HEK293T (cell line): Measurements from ENCODE around the gene MAN2A1.

Source experiments
- CTCF ChIA-PET: fragments of 350-600 bp; formaldehyde crosslinking; extraction: SDS; loops from one replicate; lab custom pipeline; 2021; ENCODE audit warnings: antibody characterized with exemption, inconsistent platforms; lab: Yijun Ruan, JAX
- POLR2A ChIA-PET: fragments of 350-600 bp; formaldehyde crosslinking; extraction: SDS; loops from one replicate; lab custom pipeline; 2020; ENCODE audit warnings: antibody characterized with exemption, inconsistent platforms; lab: Yijun Ruan, JAX
- DNase-seq: peaks from one replicate; pipeline ENCODE4 v3.0.0; 2012; ENCODE audit warnings: mixed read lengths; ENCODE audit errors: extremely low spot score
- ARNT ChIP-seq: fragments of 450-650 bp; IDR thresholded peaks from 2 replicates; pipeline ENCODE4 v1.6.1; 2017; ENCODE audit warnings: mild to moderate bottlenecking
- BHLHE40 ChIP-seq: fragments of 450-650 bp; IDR thresholded peaks from 2 replicates; pipeline ENCODE4 v1.6.1; 2016; ENCODE audit warnings: mild to moderate bottlenecking, moderate library complexity, borderline replicate concordance
- CTBP1 ChIP-seq: fragments of 450-650 bp; IDR thresholded peaks from 2 replicates; pipeline ENCODE4 v1.6.1; 2016; ENCODE audit warnings: borderline replicate concordance
- ELF4 ChIP-seq: fragments of 450-650 bp; IDR thresholded peaks from 2 replicates; pipeline ENCODE4 v1.6.1; 2017; ENCODE audit warnings: antibody characterized with exemption
- FOXA1 ChIP-seq: fragments of 450-650 bp; IDR thresholded peaks from 2 replicates; pipeline ENCODE4 v1.6.1; 2016; ENCODE audit warnings: mild to moderate bottlenecking
- FOXK2 ChIP-seq: fragments of 450-650 bp; IDR thresholded peaks from 2 replicates; pipeline ENCODE4 v1.6.1; 2016; ENCODE audit warnings: mild to moderate bottlenecking
- FOXM1 ChIP-seq: fragments of 450-650 bp; IDR thresholded peaks from 2 replicates; pipeline ENCODE4 v1.6.1; 2017; ENCODE audit warnings: mild to moderate bottlenecking, borderline replicate concordance
- HDGF ChIP-seq: fragments of 450-650 bp; IDR thresholded peaks from 2 replicates; pipeline ENCODE4 v1.6.1; 2017; ENCODE audit warnings: antibody characterized with exemption, borderline replicate concordance
- L3MBTL2 ChIP-seq: fragments of 450-650 bp; conservative IDR thresholded peaks from 2 replicates; pipeline ENCODE4 v1.6.1; 2016; ENCODE audit warnings: mild to moderate bottlenecking
- LEF1 ChIP-seq: fragments of 450-650 bp; IDR thresholded peaks from 2 replicates; pipeline ENCODE4 v1.6.1; 2017; ENCODE audit warnings: mild to moderate bottlenecking, borderline replicate concordance
- NFRKB ChIP-seq: fragments of 450-650 bp; IDR thresholded peaks from 2 replicates; pipeline ENCODE4 v1.6.1; 2016; ENCODE audit warnings: mild to moderate bottlenecking, moderate library complexity
- SP1 ChIP-seq: fragments of 450-650 bp; IDR thresholded peaks from 2 replicates; pipeline ENCODE4 v1.6.1; 2017
- SUZ12 ChIP-seq: fragments of 450-650 bp; IDR thresholded peaks from 2 replicates; pipeline ENCODE4 v1.6.1; 2016; ENCODE audit warnings: mild to moderate bottlenecking
- TARDBP ChIP-seq: fragments of 450-650 bp; IDR thresholded peaks from 2 replicates; pipeline ENCODE4 v1.6.1; 2016
- ZNF384 ChIP-seq: fragments of 450-650 bp; IDR thresholded peaks from 2 replicates; pipeline ENCODE4 v1.6.1; 2016
- TF ChIP-seq, protein P1 (sequence below): fragments of 450-650 bp; IDR thresholded peaks from 2 replicates; pipeline ENCODE4 v1.6.1; 2016

The MAN2A1 gene

GRCh38 chr5:109652096-109652495 lies 37.6 kb upstream of the MAN2A1 start:
- ChIA-PET CTCF (interaction anchor here (0.7 kb wide), 1 partner anchor 1010 kb away, joined by 4 read pairs; no protein-coding TSS in a partner anchor), POLR2A (no interaction called here)
- no peak for TF ChIP-seq HDGF
- TF ChIP-seq SUZ12: no peak
- TF ChIP-seq, protein P1, sequence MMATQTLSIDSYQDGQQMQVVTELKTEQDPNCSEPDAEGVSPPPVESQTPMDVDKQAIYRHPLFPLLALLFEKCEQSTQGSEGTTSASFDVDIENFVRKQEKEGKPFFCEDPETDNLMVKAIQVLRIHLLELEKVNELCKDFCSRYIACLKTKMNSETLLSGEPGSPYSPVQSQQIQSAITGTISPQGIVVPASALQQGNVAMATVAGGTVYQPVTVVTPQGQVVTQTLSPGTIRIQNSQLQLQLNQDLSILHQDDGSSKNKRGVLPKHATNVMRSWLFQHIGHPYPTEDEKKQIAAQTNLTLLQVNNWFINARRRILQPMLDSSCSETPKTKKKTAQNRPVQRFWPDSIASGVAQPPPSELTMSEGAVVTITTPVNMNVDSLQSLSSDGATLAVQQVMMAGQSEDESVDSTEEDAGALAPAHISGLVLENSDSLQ: no peak
- no peak for TF ChIP-seq LEF1
- TF ChIP-seq ARNT: no peak
- no peak for DNase-seq

DNA sequence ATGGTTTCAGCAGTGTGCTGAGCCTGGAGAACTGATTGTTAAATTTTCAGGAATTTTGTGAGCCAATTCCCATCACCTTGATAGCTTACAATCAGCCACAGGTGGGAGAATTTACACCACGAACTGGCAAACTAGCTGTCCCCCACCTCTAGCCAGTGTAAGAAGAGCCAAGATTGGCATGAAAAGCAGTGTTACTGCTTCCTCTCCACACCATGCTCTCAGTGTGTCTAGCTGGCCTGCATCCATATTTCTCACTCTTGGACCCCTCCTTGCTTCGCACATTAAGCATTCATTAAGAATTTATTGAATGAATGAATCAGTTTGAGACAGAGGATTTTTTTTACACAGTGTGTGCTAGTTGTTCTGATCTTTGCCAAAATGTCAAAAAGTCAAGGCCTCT lies 36.7 kb upstream of the MAN2A1 start:
- POLR2A ChIA-PET: no interaction called here

DNA sequence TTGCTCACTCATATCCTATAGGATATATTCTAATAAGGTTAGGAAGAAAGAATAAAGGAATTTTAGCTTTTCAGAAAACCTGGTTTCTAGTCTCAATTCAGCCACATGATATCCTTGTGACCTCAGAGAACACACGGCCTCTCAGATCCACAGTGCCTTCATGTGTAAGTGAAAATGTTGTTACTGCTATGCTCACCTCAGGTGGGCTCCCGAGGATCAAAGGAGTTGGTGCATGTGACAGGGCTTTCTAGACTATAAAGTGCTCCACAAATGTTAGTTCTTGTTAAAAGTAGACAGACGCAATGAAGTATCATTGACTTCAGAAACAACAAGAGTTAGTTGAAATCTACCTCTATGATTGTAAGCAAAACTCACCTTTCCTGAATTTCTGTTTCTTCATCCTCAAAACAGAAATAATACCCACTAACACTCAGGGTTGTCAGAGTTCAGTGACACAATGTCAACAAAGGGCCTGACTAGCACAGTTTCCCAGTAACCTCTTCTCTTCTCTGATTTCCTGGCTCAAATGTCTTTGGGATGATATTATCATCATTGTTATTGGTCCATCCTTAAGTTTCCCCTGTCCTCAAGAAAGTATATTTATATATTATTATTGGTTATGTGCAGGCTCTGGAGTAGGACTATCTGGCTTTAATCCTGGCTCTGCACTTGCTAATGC lies 36.0 kb upstream of the MAN2A1 start:
- no peak for DNase-seq
- TF ChIP-seq LEF1: no peak
- TF ChIP-seq CTBP1: no peak
- no peak for TF ChIP-seq HDGF
- TF ChIP-seq, protein P1: no peak
- TF ChIP-seq ELF4: no peak
- TF ChIP-seq NFRKB: no peak
- TF ChIP-seq L3MBTL2: no peak
- no peak for TF ChIP-seq ARNT
- TF ChIP-seq ZNF384: no peak
- no peak for TF ChIP-seq FOXK2
- no peak for TF ChIP-seq SUZ12
- no peak for TF ChIP-seq FOXA1
- TF ChIP-seq FOXM1: no peak
- TF ChIP-seq TARDBP: no peak
- TF ChIP-seq BHLHE40: no peak
- no peak for TF ChIP-seq SP1
- CTCF ChIA-PET: no interaction called here
- POLR2A ChIA-PET: no interaction called here

More for the DNA sequence above, 36.7 kb upstream of the MAN2A1 start:
- CTCF ChIA-PET: no interaction called here
- no peak for TF ChIP-seq LEF1
- TF ChIP-seq TARDBP: no peak
- TF ChIP-seq FOXK2: no peak
- no peak for TF ChIP-seq CTBP1
- no peak for TF ChIP-seq L3MBTL2
- TF ChIP-seq NFRKB: no peak
- TF ChIP-seq SUZ12: no peak
- DNase-seq: no peak

DNA sequence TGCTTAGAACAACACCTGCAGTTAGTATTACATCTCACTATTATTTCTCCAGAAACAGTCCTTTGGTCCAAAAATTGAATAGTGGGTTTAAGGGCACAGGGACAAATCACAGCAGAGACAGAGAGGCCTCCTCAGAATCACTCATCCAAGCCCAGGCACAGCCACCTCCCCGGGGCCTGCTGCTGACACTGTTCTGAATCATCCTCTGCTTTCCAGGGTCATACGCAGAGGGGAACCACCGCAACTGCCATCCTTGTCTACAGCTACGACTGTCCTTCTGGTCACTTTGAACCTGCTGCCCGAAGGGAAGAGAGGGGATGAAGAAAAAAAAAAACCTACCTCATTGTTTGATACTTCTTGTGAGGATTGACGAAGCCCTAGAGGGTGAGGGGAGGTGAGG lies 35.3 kb upstream of the MAN2A1 start:
- no peak for DNase-seq
- ChIA-PET POLR2A (no interaction called here), CTCF (no interaction called here)
- TF ChIP-seq ZNF384 (no peak), TARDBP (no peak), SUZ12 (no peak), SP1 (no peak), BHLHE40 (no peak), L3MBTL2 (no peak), HDGF (no peak), CTBP1 (no peak)
- TF ChIP-seq, protein P1: no peak

- TF ChIP-seq ARNT (no peak), LEF1 (no peak)
- ChIA-PET CTCF (no interaction called here), POLR2A (no interaction called here)
- DNase-seq: no peak
Measured at GRCh38 chr5:109655841-109656240, 33.9 kb upstream of the MAN2A1 start.

- CTCF ChIA-PET: no interaction called here
- DNase-seq: no peak
- TF ChIP-seq FOXK2 (no peak), LEF1 (no peak), L3MBTL2 (no peak), FOXA1 (no peak), SUZ12 (no peak), ZNF384 (no peak)
- POLR2A ChIA-PET: no interaction called here
Measured at GRCh38 chr5:109656829-109657228, 32.9 kb upstream of the MAN2A1 start.

GRCh38 chr5:109659901-109660300 lies 29.8 kb upstream of the MAN2A1 start:
- ChIA-PET POLR2A (no interaction called here), CTCF (no interaction called here)
- TF ChIP-seq TARDBP: no peak
- DNase-seq: no peak
